Amniotic epithelial cell (primary cell): ENCODE data around the gene OR13G1.
A peak's percentile ranks its signal among the peaks of the same experiment; 100 is the strongest.
"Not testable (repeated sequence)": the region's sequence is repeated elsewhere in the genome, so short reads cannot be mapped to it uniquely, and the experiment has no call there.

Experiments used
- DNase-seq: peaks from one replicate; pipeline ENCODE4 v3.0.0-alpha.2; 2010; ENCODE audit warnings: low read depth

OR13G1 gene

GRCh38 chr1:247679639-247680038 is at the start of gene OR13G1:
TSS of gene OR13G1 (minus strand) at chr1:247679739. CDS start at chr1:247673041, 6,698 bp downstream.
- no peak for DNase-seq

GRCh38 chr1:247721222-247721621 is 41.7 kb upstream of the OR13G1 start:
- DNase-seq: no peak

- no peak for DNase-seq
These were observed 37.0 kb upstream of the OR13G1 start, which contains the start of gene OR6F1 for GRCh38 chr1:247716546-247716945. TSS of gene OR6F1 (minus strand) at chr1:247716646. CDS start at chr1:247712755, 3,891 bp downstream.

GRCh38 chr1:247713753-247714152 is 34.2 kb upstream of the OR13G1 start:
- no peak for DNase-seq

- DNase-seq: not testable (repeated sequence)
These were observed 31.1 kb upstream of the OR13G1 start for GRCh38 chr1:247710681-247711080.

- DNase-seq: no peak
These were observed 21.8 kb upstream of the OR13G1 start for GRCh38 chr1:247701338-247701737.

GRCh38 chr1:247681288-247681897 is 1.9 kb upstream of the OR13G1 start:
- DNase-seq: peak; percentile 22

GRCh38 chr1:247680171-247680570 is 632 bp upstream of the OR13G1 start:
- no peak for DNase-seq

- DNase-seq: no peak
These were observed 10.3 kb downstream of the OR13G1 start for GRCh38 chr1:247669225-247669624.

- DNase-seq: no peak
These were observed 23.2 kb downstream of the OR13G1 start for GRCh38 chr1:247656221-247656875.

- no peak for DNase-seq
These were observed 26.5 kb downstream of the OR13G1 start for GRCh38 chr1:247653040-247653439.

GRCh38 chr1:247647864-247648263 is 31.7 kb downstream of the OR13G1 start:
- no peak for DNase-seq

GRCh38 chr1:247646867-247647266 is 32.7 kb downstream of the OR13G1 start:
- no peak for DNase-seq

GRCh38 chr1:247642742-247643141 is 36.8 kb downstream of the OR13G1 start:
- DNase-seq: no peak

- no peak for DNase-seq
These were observed 40.1 kb downstream of the OR13G1 start for GRCh38 chr1:247639381-247639981.

GRCh38 chr1:247638781-247639180 is 40.8 kb downstream of the OR13G1 start:
- no peak for DNase-seq

- no peak for DNase-seq
These were observed 41.5 kb downstream of the OR13G1 start for GRCh38 chr1:247638011-247638410.

GRCh38 chr1:247627951-247628350 is 51.6 kb downstream of the OR13G1 start:
- DNase-seq: no peak
